Fibroblast of lung (primary cell): ENCODE data around the gene NME7. TPM values are rescaled to one million over a fixed set of nuclear protein-coding genes. Genes with fewer than 3 reads are reported as not detected.
A peak's percentile ranks its signal among the peaks of the same experiment; 100 is the strongest.

Experiments
- DNase-seq, 2 donors: peaks; one replicate each; pipeline versions ENCODE4 v3.0.0 to v3.0.0-alpha.2; 2010; ENCODE audit warnings: low read depth in 2 of 2
- H2AFZ ChIP-seq: 2 replicates; pipeline ENCODE4 v1.5.1; 2012; ENCODE audit warnings: low read length, control low read depth, inconsistent platforms
- H3K27ac ChIP-seq: 2 replicates; pipeline ENCODE4 v1.5.1; 2011; ENCODE audit warnings: low read length, control low read depth; ENCODE audit not compliant: insufficient read depth
- H3K27me3 ChIP-seq: 2 replicates; pipeline ENCODE4 v1.5.1; 2011; ENCODE audit warnings: mild to moderate bottlenecking, low read length; ENCODE audit not compliant: control insufficient read depth, insufficient read depth
- H3K36me3 ChIP-seq: 2 replicates; pipeline ENCODE4 v1.5.1; 2011; ENCODE audit warnings: low read length; ENCODE audit not compliant: control insufficient read depth, insufficient read depth
- H3K4me1 ChIP-seq: 2 replicates; pipeline ENCODE4 v1.5.1; 2011; ENCODE audit warnings: low read length; ENCODE audit not compliant: control insufficient read depth, insufficient read depth; ENCODE audit errors: extremely low read depth
- H3K4me2 ChIP-seq: 2 replicates; pipeline ENCODE4 v1.5.1; 2011; ENCODE audit warnings: low read length, control low read depth; ENCODE audit not compliant: insufficient read depth; ENCODE audit errors: extremely low read depth
- H3K4me3 ChIP-seq, 4 experiments: fragments of 200-600 bp in 1 of 4; sonication (generic) in 1 of 4; replicated peaks in 1 of 4; 2 replicates each; pipeline ENCODE4 v1.5.1; 2011 to 2016; ENCODE audit warnings: low read length in 4 of 4, low read depth in 3 of 4, mild to moderate bottlenecking in 3 of 4, control low read depth in 2 of 4, inconsistent platforms in 1 of 4, mixed read lengths in 1 of 4; ENCODE audit not compliant: insufficient read depth in 1 of 4; ENCODE audit errors: control extremely low read depth in 1 of 4
- H3K79me2 ChIP-seq: 2 replicates; pipeline ENCODE4 v1.5.1; 2012; ENCODE audit warnings: mild to moderate bottlenecking, low read length, inconsistent platforms; ENCODE audit not compliant: control insufficient read depth, insufficient read depth
- H3K9ac ChIP-seq: 2 replicates; pipeline ENCODE4 v1.5.1; 2011; ENCODE audit warnings: mild to moderate bottlenecking, low read length, control low read depth; ENCODE audit not compliant: insufficient read depth
- H3K9me3 ChIP-seq: 2 replicates; pipeline ENCODE4 v1.5.1; 2012; ENCODE audit warnings: low read depth, low read length; ENCODE audit not compliant: control insufficient read depth, insufficient read depth
- H4K20me1 ChIP-seq: 2 replicates; pipeline ENCODE4 v1.5.1; 2011; ENCODE audit warnings: low read length; ENCODE audit not compliant: control insufficient read depth, insufficient read depth; ENCODE audit errors: extremely low read depth
- EZH2 ChIP-seq: IDR thresholded peaks from 2 replicates; pipeline ENCODE4 v1.5.1; 2012; ENCODE audit warnings: low read length, control low read depth, mild to moderate bottlenecking; ENCODE audit errors: missing control alignments
- polyA plus RNA-seq, 2 donors: library from polyadenylated mRNA; depleted of rRNA in 1 of 2; stranded (reverse) in 1 of 2; unstranded in 1 of 2; fragments of >200 nt; gene quantifications; 2 replicates each; pipeline ENCODE4 v1.2.1, GENCODE V29; 2011 to 2012; ENCODE audit warnings: missing spikeins in 1 of 2
- total RNA-seq: library from RNA; depleted of rRNA; stranded (reverse); fragments of >200 nt; gene quantifications from 2 replicates; pipeline ENCODE4 v1.2.1, GENCODE V29; 2014
- TF ChIP-seq, protein P1 (sequence below), 2 donors: IDR thresholded peaks in 1 of 2; conservative IDR thresholded peaks in 1 of 2; 1 replicate in 1 of 2; 2 replicates in 1 of 2; pipeline ENCODE4 v1.5.1; 2011 to 2012; ENCODE audit warnings: low read length in 2 of 2, control low read depth in 1 of 2, inconsistent platforms in 1 of 2, low read depth in 1 of 2, mild to moderate bottlenecking in 1 of 2

NME7 gene
- total and polyA plus RNA-seq, 2 donors (not counting 1 experiment from before 2014, with no cell fraction given), result 21.0 to 30.8 TPM

DNA sequence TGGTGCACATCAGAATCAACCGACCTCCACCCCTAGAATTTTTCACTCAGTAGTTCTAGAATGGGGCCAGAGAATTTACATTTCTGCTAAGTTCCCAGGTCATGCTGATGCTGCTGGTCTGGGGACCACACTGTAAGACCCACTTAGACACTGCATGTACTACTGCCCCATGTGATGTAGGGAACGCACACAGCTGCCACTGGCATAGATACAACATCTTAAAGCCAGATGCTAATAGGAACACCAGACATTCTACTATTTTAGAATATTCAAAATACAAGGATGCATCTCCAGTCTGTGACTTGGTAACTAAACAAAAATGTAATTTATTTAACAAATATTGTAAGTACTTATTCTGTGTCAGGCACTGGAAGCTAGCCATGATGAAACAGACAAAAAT lies 275.2 kb downstream of the NME7 start:
- no peaks in the 10 kb centered on the region for H3K27me3 ChIP-seq
- H3K79me2 ChIP-seq, result no peaks in the 10 kb centered on the region
- no peaks in the 10 kb centered on the region for H3K36me3 ChIP-seq
- TF ChIP-seq, protein P1, sequence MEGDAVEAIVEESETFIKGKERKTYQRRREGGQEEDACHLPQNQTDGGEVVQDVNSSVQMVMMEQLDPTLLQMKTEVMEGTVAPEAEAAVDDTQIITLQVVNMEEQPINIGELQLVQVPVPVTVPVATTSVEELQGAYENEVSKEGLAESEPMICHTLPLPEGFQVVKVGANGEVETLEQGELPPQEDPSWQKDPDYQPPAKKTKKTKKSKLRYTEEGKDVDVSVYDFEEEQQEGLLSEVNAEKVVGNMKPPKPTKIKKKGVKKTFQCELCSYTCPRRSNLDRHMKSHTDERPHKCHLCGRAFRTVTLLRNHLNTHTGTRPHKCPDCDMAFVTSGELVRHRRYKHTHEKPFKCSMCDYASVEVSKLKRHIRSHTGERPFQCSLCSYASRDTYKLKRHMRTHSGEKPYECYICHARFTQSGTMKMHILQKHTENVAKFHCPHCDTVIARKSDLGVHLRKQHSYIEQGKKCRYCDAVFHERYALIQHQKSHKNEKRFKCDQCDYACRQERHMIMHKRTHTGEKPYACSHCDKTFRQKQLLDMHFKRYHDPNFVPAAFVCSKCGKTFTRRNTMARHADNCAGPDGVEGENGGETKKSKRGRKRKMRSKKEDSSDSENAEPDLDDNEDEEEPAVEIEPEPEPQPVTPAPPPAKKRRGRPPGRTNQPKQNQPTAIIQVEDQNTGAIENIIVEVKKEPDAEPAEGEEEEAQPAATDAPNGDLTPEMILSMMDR (conservative IDR thresholded peaks at IDR 0.05 in 1 of 2, IDR thresholded peaks at IDR 0.05 in 1 of 2; ENCODE audit: low read depth in 1 of 2, low read length in 2 of 2), result no peak
- TF ChIP-seq EZH2, result no peak
- H3K9me3 ChIP-seq, result no peaks in the 10 kb centered on the region
- H2AFZ ChIP-seq, result no peak overlapping the region
- no peaks in the 10 kb centered on the region for H3K4me1 ChIP-seq
- no peak for DNase-seq
- no peak overlapping the region for H3K27ac ChIP-seq
- no peaks in the 10 kb centered on the region for H4K20me1 ChIP-seq
- no peak overlapping the region for H3K9ac ChIP-seq
- H3K4me2 ChIP-seq, result no peak overlapping the region
- no peak overlapping the region for H3K4me3 ChIP-seq

DNA sequence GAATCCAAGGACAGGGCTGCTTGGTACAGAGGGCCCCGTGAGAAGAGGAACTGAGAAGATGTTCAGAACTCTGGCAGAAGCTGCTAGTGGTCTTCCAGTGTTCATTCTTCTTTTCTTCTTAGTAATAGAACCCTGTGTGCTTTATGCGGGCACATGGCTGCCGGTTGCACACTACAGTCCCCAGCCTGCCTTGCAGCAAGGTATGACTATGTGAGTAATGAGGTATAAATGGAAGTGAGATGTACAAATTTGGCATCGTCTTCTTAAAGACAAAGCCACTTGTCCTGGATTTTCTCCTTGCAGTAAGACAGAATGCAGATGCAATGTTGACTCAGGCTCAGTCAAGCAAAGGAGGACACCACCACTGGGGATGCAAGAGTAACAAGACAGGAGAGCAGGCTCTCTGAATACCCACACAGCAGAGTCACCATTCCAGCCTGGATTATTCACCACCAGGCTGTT lies 276.1 kb downstream of the NME7 start:
- no peak overlapping the region for H3K27ac ChIP-seq
- TF ChIP-seq EZH2, result no peak
- TF ChIP-seq, protein P1 (conservative IDR thresholded peaks at IDR 0.05 in 1 of 2, IDR thresholded peaks at IDR 0.05 in 1 of 2; ENCODE audit: low read depth in 1 of 2, low read length in 2 of 2), result no peak
- H3K4me2 ChIP-seq, result no peak overlapping the region
- no peaks in the 10 kb centered on the region for H4K20me1 ChIP-seq
- DNase-seq, result peak in 1 of 2 donors; percentile 50
- no peaks in the 10 kb centered on the region for H3K36me3 ChIP-seq
- no peak overlapping the region for H3K9ac ChIP-seq
- H3K27me3 ChIP-seq, result no peaks in the 10 kb centered on the region
- H3K4me3 ChIP-seq, result no peak overlapping the region
- no peak overlapping the region for H2AFZ ChIP-seq
- no peaks in the 10 kb centered on the region for H3K79me2 ChIP-seq
- no peaks in the 10 kb centered on the region for H3K4me1 ChIP-seq
- H3K9me3 ChIP-seq, result no peaks in the 10 kb centered on the region

DNA sequence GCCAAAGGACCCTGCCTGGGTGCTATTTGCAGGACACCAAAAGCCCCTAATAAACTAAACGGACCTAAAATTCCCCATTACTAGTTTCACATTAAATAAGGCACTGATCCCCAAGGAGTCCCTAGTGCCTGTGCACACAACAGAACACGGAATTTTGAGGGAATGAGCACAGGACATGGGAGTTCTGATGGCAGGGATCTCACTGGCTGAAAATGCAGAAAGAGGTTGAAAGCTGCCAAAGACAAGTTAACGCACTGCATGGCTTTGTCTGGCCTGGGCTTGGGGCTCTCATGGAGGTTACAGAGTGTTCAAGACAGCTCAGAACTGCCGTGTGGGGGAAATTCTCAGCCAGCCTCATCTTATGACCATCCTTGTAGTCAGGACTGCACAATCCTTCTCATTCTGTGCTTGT lies 276.7 kb downstream of the NME7 start:
- DNase-seq, result no peak
- Histone ChIP-seq H2AFZ (no peak overlapping the region), H3K4me1 (no peaks in the 10 kb centered on the region), H3K27me3 (no peaks in the 10 kb centered on the region), H4K20me1 (no peaks in the 10 kb centered on the region), H3K79me2 (no peaks in the 10 kb centered on the region), H3K9me3 (no peaks in the 10 kb centered on the region), H3K9ac (no peak overlapping the region), H3K4me2 (no peak overlapping the region), H3K4me3 (no peak overlapping the region), H3K27ac (no peak overlapping the region), H3K36me3 (no peaks in the 10 kb centered on the region)
- TF ChIP-seq EZH2, result no peak
- TF ChIP-seq, protein P1 (conservative IDR thresholded peaks at IDR 0.05 in 1 of 2, IDR thresholded peaks at IDR 0.05 in 1 of 2; ENCODE audit: low read depth in 1 of 2, low read length in 2 of 2), result no peak
